NCI-H1105 (cell line): Measurements from ENCODE around the gene DMTF1.
A peak's percentile ranks its signal among the peaks of the same experiment; 100 is the strongest.
"Not testable (repeated sequence)": the region's sequence is repeated elsewhere in the genome, so short reads cannot be mapped to it uniquely, and the experiment has no call there.

Experiments
- DNase-seq: peaks from one replicate; lab custom pipeline; 2025; lab: John Stamatoyannopoulos, UW

The DMTF1 gene

GRCh38 chr7:87223666-87224065, 71.4 kb downstream of the DMTF1 start:
- DNase-seq = no peak

DNA sequence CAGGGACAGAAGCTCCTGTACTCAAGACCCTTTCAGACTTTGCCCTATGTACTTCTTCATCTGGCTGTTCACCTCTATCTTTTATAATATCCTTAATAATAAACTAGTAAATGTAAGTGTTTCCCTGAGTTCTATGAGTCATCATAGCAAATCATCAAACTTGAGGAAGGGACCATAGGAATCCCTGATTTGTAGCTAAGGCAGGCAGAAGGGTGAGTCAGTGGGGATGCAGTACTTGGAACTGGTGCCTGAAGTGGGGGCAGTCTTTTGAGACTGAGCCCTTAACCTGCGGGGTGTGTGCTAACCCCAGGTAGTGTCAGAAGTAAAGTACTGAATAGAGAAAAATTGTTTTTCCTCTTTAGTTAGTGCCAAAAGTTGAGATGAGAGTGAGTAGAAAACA, 73.4 kb downstream of the DMTF1 start:
- no peak for DNase-seq

- DNase-seq = no peak
Measured at GRCh38 chr7:87226495-87226894, 74.2 kb downstream of the DMTF1 start.

GRCh38 chr7:87231258-87231657, 79.0 kb downstream of the DMTF1 start:
- peak; percentile 49 for DNase-seq

GRCh38 chr7:87231711-87232110, 79.5 kb downstream of the DMTF1 start:
- no peak for DNase-seq

GRCh38 chr7:87234949-87235348, 82.7 kb downstream of the DMTF1 start:
- no peak for DNase-seq

DNA sequence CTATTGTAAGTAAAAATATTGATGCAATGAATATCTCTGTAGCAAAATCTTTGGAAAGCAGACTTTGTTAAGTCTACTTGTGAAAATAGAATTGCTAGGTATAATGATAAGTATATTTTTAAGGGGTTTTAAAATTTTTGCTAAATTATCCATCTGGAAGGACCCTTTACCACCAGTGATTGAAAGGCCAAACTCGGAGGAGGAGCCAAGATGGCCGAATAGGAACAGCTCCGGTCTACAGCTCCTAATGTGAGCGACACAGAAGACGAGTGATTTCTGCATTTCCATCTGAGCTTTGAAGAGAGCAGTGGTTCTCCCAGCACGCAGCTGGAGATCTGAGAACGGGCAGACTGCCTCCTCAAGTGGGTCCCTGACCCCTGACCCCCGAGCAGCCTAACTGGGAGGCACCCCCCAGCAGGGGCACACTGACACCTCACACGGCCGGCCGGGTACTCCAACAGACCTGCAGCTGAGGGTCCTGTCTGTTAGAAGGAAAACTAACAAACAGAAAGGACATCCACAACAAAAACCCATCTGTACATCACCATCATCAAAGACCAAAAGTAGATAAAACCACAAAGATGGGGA, 86.3 kb downstream of the DMTF1 start:
- not testable (repeated sequence) for DNase-seq

- DNase-seq = not testable (repeated sequence)
Measured at GRCh38 chr7:87245671-87246070, 93.4 kb downstream of the DMTF1 start.
